Liver (tissue), 9 donors: Measurements from ENCODE around the gene YY1. TPM values are rescaled to one million over a fixed set of nuclear protein-coding genes. Genes with fewer than 3 reads are reported as not detected.

Experiments
- DNase-seq: peaks from one replicate; pipeline ENCODE4 v3.0.0-alpha.2; 2017; ENCODE audit warnings: low spot score
- H3K27ac ChIP-seq, 2 donors: one replicate each; pipeline ENCODE4 v1.7.0; 2013; ENCODE audit warnings: inconsistent platforms in 2 of 2, low read length in 2 of 2, control low read depth in 1 of 2, low read depth in 1 of 2, mild to moderate bottlenecking in 1 of 2
- H3K27me3 ChIP-seq, 4 donors: one replicate each; pipeline versions ENCODE4 v1.6.1 to v1.7.0; 2013; ENCODE audit warnings: low read length in 3 of 4, inconsistent platforms in 1 of 4, mild to moderate bottlenecking in 1 of 4, moderate library complexity in 1 of 4; ENCODE audit not compliant: control insufficient read depth in 4 of 4, insufficient read depth in 4 of 4
- H3K36me3 ChIP-seq, 4 donors: one replicate each; pipeline versions ENCODE4 v1.6.1 to v1.7.0; 2013; ENCODE audit warnings: low read length in 3 of 4, mild to moderate bottlenecking in 3 of 4, low read depth in 1 of 4, moderate library complexity in 1 of 4; ENCODE audit not compliant: control insufficient read depth in 4 of 4, insufficient read depth in 3 of 4
- H3K4me1 ChIP-seq, 4 donors: one replicate each; pipeline versions ENCODE4 v1.6.1 to v1.7.0; 2013; ENCODE audit warnings: low read length in 3 of 4, mild to moderate bottlenecking in 3 of 4, moderate library complexity in 1 of 4; ENCODE audit not compliant: control insufficient read depth in 4 of 4, insufficient read depth in 4 of 4
- H3K4me3 ChIP-seq, 3 donors: one replicate each; pipeline versions ENCODE4 v1.6.1 to v1.7.0; 2013; ENCODE audit warnings: low read length in 3 of 3, control low read depth in 1 of 3, low read depth in 1 of 3, mild to moderate bottlenecking in 1 of 3
- H3K9ac ChIP-seq, 2 donors: one replicate each; pipeline ENCODE4 v1.7.0; 2013; ENCODE audit warnings: low read length in 2 of 2, mild to moderate bottlenecking in 2 of 2, moderate library complexity in 2 of 2, control low read depth in 1 of 2, low read depth in 1 of 2
- H3K9me3 ChIP-seq, 4 donors: one replicate each; pipeline versions ENCODE4 v1.6.1 to v1.7.0; 2013; ENCODE audit warnings: low read length in 3 of 4; ENCODE audit not compliant: control insufficient read depth in 4 of 4
- EGR1 ChIP-seq, 2 donors: IDR thresholded peaks; 2 replicates each; pipeline ENCODE4 v1.6.1; 2016 to 2018; ENCODE audit warnings: antibody characterized with exemption in 2 of 2, low read depth in 2 of 2
- FOXA1 ChIP-seq: IDR thresholded peaks from 2 replicates; pipeline ENCODE4 v1.6.1; 2016; ENCODE audit warnings: antibody characterized with exemption
- FOXA2 ChIP-seq: IDR thresholded peaks from 2 replicates; pipeline ENCODE4 v1.6.1; 2016; ENCODE audit warnings: antibody characterized with exemption
- GABPA ChIP-seq, 2 donors: IDR thresholded peaks in 1 of 2; conservative IDR thresholded peaks in 1 of 2; 2 replicates each; pipeline ENCODE4 v1.6.1; 2016; ENCODE audit warnings: antibody characterized with exemption in 2 of 2, mild to moderate bottlenecking in 1 of 2, moderate library complexity in 1 of 2
- HNF4A ChIP-seq, 2 donors: conservative IDR thresholded peaks; 2 replicates each; pipeline ENCODE4 v1.6.1; 2016; ENCODE audit warnings: antibody characterized with exemption in 2 of 2, mild to moderate bottlenecking in 2 of 2
- HNF4G ChIP-seq: IDR thresholded peaks from 2 replicates; pipeline ENCODE4 v1.6.1; 2016; ENCODE audit warnings: antibody characterized with exemption
- JUND ChIP-seq, 2 donors: IDR thresholded peaks; 2 replicates each; pipeline ENCODE4 v1.6.1; 2016; ENCODE audit warnings: antibody characterized with exemption in 2 of 2
- NR2F2 ChIP-seq: IDR thresholded peaks from 2 replicates; pipeline ENCODE4 v1.6.1; 2016; ENCODE audit warnings: antibody characterized with exemption
- RAD21 ChIP-seq, 2 donors: IDR thresholded peaks; 2 replicates each; pipeline ENCODE4 v1.6.1; 2016; ENCODE audit warnings: antibody characterized with exemption in 2 of 2, mild to moderate bottlenecking in 2 of 2
- RXRA ChIP-seq, 2 donors: IDR thresholded peaks; 2 replicates each; pipeline ENCODE4 v1.6.1; 2017 to 2018; ENCODE audit warnings: antibody characterized with exemption in 2 of 2, mild to moderate bottlenecking in 1 of 2
- SP1 ChIP-seq: IDR thresholded peaks from 2 replicates; pipeline ENCODE4 v1.6.1; 2018; ENCODE audit warnings: antibody characterized with exemption, mild to moderate bottlenecking
- YY1 ChIP-seq: IDR thresholded peaks from 2 replicates; pipeline ENCODE4 v1.6.1; 2016; ENCODE audit warnings: antibody characterized with exemption, mild to moderate bottlenecking
- WGBS: extraction: QIAGEN DNeasy Blood & Tissue Kit; methylation state at CpG from one replicate; pipeline ENCODE4 v1.1.7; 2013; 5-methylcytosine and 5-hydroxymethylcytosine counted together
- polyA plus RNA-seq, 2 donors: library from polyadenylated mRNA; stranded (reverse) in 1 of 2; unstranded in 1 of 2; fragments of 200-250 nt in 1 of 2; fragments of >200 nt in 1 of 2; fragmentation: Nextera tagmentation in 1 of 2; extraction: Ambion mirVana in 1 of 2; gene quantifications; one replicate each; pipeline versions ENCODE4 v1.2.1 to v1.2.3, GENCODE V29; 2013 to 2015
- total RNA-seq, 2 donors: library from RNA; depleted of rRNA; stranded (reverse); fragments of >200 nt; gene quantifications; one replicate each; pipeline ENCODE4 v1.2.3, GENCODE V29; 2014
- TF ChIP-seq, protein P1 (sequence below): IDR thresholded peaks from 2 replicates; pipeline ENCODE4 v1.6.1; 2016; ENCODE audit warnings: antibody characterized with exemption, mild to moderate bottlenecking
- TF ChIP-seq, protein P2 (sequence below): IDR thresholded peaks from 2 replicates; pipeline ENCODE4 v1.6.1; 2016; ENCODE audit warnings: antibody characterized with exemption
- TF ChIP-seq, protein P3 (sequence below): IDR thresholded peaks from 2 replicates; pipeline ENCODE4 v1.6.1; 2016; ENCODE audit warnings: antibody characterized with exemption
- TF ChIP-seq, protein P4 (sequence below): IDR thresholded peaks from 2 replicates; pipeline ENCODE4 v1.6.1; 2016; ENCODE audit warnings: antibody characterized with exemption
- donor health status: healthy.
- donor health status: healthy.
- donor health status: healthy.
- donor health status: healthy.
- donor health status: healthy.

Gene YY1
- total and polyA plus RNA-seq, 4 donors = 15.8 to 37.4 (median 28.8) TPM

DNA sequence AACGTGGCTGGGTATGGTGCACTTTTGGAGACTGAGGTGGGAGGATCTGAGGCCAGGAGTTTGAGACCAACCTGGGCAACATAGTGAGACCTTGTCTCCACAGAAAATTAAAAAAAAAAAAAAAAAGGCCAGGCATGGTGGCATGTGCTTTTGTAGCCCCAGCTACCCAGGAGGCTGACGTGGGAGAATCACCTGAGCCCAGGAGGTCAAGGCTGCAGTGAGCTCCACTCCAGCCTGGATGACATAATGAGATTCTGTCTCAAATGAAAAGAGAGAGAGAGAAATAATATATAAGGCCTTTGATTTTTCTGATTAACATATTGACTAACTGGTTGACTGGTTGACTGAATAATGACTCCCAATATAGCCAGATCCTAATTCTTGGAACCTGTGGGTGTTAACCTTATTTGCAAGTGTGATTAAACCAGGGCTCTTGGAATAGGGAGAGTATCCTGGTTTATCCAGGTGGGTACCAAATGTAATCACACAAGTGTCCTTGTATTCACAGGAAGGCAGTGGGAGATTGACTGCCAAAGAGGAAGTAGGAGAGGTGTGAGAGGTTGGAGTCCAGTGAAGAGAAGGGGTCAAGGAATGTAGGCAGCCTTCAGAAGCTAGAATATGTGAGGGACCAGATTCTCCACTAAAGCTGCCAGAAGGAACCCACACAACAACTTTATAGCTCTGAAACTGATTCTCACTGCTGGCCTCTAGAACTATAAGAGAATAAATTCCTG lies 12.0 kb downstream of the YY1 start:
- WGBS = 66% methylated on average over 2 of the region's 2 CpGs
- TF ChIP-seq JUND (IDR thresholded peaks at IDR 0.05) (no peak), HNF4A (conservative IDR thresholded peaks at IDR 0.05) (no peak), HNF4G (no peak), RXRA (IDR thresholded peaks at IDR 0.05) (peak; percentile 17 to 32), FOXA1 (no peak)
- H3K9me3 ChIP-seq = no peaks in the 10 kb centered on the region
- no peaks in the 10 kb centered on the region for H3K27me3 ChIP-seq
- no peak overlapping the region for H3K27ac ChIP-seq
- no peaks in the 10 kb centered on the region for H3K36me3 ChIP-seq
- no peak for DNase-seq
- no peak overlapping the region for H3K4me3 ChIP-seq
- H3K9ac ChIP-seq = no peak overlapping the region
- peaks cover 12 to 42% (median 25%) of the 10 kb centered on the region in 4 donors for H3K4me1 ChIP-seq

DNA sequence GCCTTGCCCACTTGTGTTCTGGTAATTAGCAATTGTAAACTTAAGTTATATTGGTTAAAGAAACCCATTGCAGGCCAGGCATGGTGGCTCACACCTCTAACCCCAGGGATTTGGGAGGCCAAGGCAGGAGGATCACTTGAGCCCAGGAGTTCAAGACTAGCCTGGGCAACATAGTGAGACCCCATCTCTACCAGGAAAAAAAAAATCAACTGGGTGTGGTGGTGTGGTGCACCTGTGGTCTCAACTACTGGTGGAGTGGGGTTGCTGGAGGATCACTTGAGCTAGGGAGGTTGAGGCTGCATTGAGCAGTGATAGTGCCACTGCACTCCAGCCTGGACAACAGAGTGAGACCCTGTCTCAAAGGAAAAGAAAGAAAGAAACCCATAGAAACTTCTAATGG lies 13.7 kb downstream of the YY1 start:
- peaks cover 6 to 25% (median 12%) of the 10 kb centered on the region in 4 donors for H3K4me1 ChIP-seq
- H3K9ac ChIP-seq = no peak overlapping the region
- no peak overlapping the region for H3K27ac ChIP-seq
- H3K4me3 ChIP-seq = no peak overlapping the region
- H3K27me3 ChIP-seq = no peaks in the 10 kb centered on the region
- TF ChIP-seq, protein P1, sequence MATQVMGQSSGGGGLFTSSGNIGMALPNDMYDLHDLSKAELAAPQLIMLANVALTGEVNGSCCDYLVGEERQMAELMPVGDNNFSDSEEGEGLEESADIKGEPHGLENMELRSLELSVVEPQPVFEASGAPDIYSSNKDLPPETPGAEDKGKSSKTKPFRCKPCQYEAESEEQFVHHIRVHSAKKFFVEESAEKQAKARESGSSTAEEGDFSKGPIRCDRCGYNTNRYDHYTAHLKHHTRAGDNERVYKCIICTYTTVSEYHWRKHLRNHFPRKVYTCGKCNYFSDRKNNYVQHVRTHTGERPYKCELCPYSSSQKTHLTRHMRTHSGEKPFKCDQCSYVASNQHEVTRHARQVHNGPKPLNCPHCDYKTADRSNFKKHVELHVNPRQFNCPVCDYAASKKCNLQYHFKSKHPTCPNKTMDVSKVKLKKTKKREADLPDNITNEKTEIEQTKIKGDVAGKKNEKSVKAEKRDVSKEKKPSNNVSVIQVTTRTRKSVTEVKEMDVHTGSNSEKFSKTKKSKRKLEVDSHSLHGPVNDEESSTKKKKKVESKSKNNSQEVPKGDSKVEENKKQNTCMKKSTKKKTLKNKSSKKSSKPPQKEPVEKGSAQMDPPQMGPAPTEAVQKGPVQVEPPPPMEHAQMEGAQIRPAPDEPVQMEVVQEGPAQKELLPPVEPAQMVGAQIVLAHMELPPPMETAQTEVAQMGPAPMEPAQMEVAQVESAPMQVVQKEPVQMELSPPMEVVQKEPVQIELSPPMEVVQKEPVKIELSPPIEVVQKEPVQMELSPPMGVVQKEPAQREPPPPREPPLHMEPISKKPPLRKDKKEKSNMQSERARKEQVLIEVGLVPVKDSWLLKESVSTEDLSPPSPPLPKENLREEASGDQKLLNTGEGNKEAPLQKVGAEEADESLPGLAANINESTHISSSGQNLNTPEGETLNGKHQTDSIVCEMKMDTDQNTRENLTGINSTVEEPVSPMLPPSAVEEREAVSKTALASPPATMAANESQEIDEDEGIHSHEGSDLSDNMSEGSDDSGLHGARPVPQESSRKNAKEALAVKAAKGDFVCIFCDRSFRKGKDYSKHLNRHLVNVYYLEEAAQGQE = no peak
- TF ChIP-seq, protein P2, sequence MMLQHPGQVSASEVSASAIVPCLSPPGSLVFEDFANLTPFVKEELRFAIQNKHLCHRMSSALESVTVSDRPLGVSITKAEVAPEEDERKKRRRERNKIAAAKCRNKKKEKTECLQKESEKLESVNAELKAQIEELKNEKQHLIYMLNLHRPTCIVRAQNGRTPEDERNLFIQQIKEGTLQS = no peak
- TF ChIP-seq HNF4A (conservative IDR thresholded peaks at IDR 0.05) = no peak
- TF ChIP-seq, protein P3, sequence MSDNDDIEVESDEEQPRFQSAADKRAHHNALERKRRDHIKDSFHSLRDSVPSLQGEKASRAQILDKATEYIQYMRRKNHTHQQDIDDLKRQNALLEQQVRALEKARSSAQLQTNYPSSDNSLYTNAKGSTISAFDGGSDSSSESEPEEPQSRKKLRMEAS = no peak
- H3K9me3 ChIP-seq = no peaks in the 10 kb centered on the region
- DNase-seq = no peak
- H3K36me3 ChIP-seq = no peaks in the 10 kb centered on the region

DNA sequence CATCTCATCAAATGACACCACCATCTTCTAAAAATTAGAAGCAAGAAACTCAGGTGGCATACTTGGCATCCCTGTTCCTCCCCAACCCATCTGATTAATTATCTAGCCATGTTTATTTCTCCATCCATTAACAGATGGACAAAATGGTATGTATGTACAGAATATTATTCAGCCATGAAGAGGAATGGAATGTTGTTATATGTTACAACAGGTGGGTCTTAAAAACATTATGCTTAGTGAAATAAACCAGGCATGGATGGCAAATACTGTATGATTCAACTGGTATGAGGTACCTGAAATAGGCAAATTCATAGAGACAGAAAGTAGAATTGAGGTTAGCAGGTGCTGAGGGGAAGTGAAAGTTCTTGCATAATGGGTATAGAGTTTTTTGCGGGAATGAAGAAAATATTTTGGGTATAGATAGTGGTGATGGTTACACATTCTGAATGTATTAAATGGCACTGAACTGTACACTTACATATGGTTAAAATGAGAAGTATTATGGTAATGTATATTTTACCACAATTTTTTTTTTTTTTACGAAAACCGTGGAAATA lies 17.5 kb downstream of the YY1 start:
- no peaks in the 10 kb centered on the region for H3K27me3 ChIP-seq
- H3K9me3 ChIP-seq = no peaks in the 10 kb centered on the region
- no peak overlapping the region for H3K9ac ChIP-seq
- TF ChIP-seq YY1 (no peak), RAD21 (IDR thresholded peaks at IDR 0.05) (no peak), HNF4A (conservative IDR thresholded peaks at IDR 0.05) (no peak), SP1 (no peak), RXRA (IDR thresholded peaks at IDR 0.05) (no peak), FOXA2 (no peak), EGR1 (IDR thresholded peaks at IDR 0.05; ENCODE audit: low read depth in 2 of 2) (no peak), GABPA (IDR thresholded peaks at IDR 0.05 in 1 of 2, conservative IDR thresholded peaks at IDR 0.05 in 1 of 2) (no peak), NR2F2 (no peak), FOXA1 (no peak)
- TF ChIP-seq, protein P1 = no peak
- TF ChIP-seq, protein P3 = no peak
- TF ChIP-seq, protein P4, sequence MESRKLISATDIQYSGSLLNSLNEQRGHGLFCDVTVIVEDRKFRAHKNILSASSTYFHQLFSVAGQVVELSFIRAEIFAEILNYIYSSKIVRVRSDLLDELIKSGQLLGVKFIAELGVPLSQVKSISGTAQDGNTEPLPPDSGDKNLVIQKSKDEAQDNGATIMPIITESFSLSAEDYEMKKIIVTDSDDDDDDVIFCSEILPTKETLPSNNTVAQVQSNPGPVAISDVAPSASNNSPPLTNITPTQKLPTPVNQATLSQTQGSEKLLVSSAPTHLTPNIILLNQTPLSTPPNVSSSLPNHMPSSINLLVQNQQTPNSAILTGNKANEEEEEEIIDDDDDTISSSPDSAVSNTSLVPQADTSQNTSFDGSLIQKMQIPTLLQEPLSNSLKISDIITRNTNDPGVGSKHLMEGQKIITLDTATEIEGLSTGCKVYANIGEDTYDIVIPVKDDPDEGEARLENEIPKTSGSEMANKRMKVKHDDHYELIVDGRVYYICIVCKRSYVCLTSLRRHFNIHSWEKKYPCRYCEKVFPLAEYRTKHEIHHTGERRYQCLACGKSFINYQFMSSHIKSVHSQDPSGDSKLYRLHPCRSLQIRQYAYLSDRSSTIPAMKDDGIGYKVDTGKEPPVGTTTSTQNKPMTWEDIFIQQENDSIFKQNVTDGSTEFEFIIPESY = no peak
- peaks cover 0 to 14% (median 10%) of the 10 kb centered on the region in 4 donors for H3K4me1 ChIP-seq
- DNase-seq = no peak
- no peak overlapping the region for H3K4me3 ChIP-seq
- H3K27ac ChIP-seq = no peak overlapping the region
- WGBS = 94% methylated on average over 3 of the region's 3 CpGs
- H3K36me3 ChIP-seq = no peaks in the 10 kb centered on the region
